MM.1S (cell line): ENCODE results near the gene CCDC6.

ENCODE experiments used
- DNase-seq: peaks from one replicate; pipeline ENCODE4 v3.0.0-alpha.2; 2015
- H2AFZ ChIP-seq: fragments of 300-600 bp; sonication (generic); 2 replicates; pipeline ENCODE4 v1.6.0; 2016; ENCODE audit warnings: antibody characterized with exemption, low read length
- H3F3A ChIP-seq: fragments of 300-600 bp; sonication (generic); 2 replicates; pipeline ENCODE4 v1.6.1; 2016; ENCODE audit warnings: mild to moderate bottlenecking, antibody characterized with exemption, low read length, moderate library complexity, mixed read lengths; ENCODE audit not compliant: insufficient read depth
- H3K27ac ChIP-seq: fragments of 300-600 bp; sonication (generic); 2 replicates; pipeline ENCODE4 v1.5.1; 2016; ENCODE audit warnings: mild to moderate bottlenecking, low read length
- H3K27me3 ChIP-seq: fragments of 300-600 bp; sonication (generic); replicated peaks from 2 replicates; pipeline ENCODE4 v1.6.0; 2016; ENCODE audit warnings: low read length; ENCODE audit not compliant: insufficient read depth
- H3K36me3 ChIP-seq: fragments of 300-600 bp; sonication (generic); replicated peaks from 2 replicates; pipeline ENCODE4 v1.6.1; 2016; ENCODE audit warnings: mild to moderate bottlenecking, low read length, mixed read lengths; ENCODE audit not compliant: insufficient read depth
- H3K4me1 ChIP-seq: fragments of 300-600 bp; sonication (generic); 2 replicates; pipeline ENCODE4 v1.6.1; 2016; ENCODE audit warnings: low read length, mixed read lengths
- H3K4me2 ChIP-seq: fragments of 300-600 bp; sonication (generic); 2 replicates; pipeline ENCODE4 v1.6.0; 2016; ENCODE audit warnings: low read depth, low read length
- H3K4me3 ChIP-seq: fragments of 300-600 bp; sonication (generic); 2 replicates; pipeline ENCODE4 v1.5.1; 2016; ENCODE audit warnings: low read length, mixed read lengths
- H3K79me2 ChIP-seq: fragments of 300-600 bp; sonication (generic); 2 replicates; pipeline ENCODE4 v1.6.1; 2016; ENCODE audit warnings: mixed run types, low read length, mixed read lengths
- H3K9ac ChIP-seq: fragments of 300-600 bp; sonication (generic); 2 replicates; pipeline ENCODE4 v1.6.1; 2016; ENCODE audit warnings: low read length, mixed read lengths
- H3K9me2 ChIP-seq: fragments of 300-600 bp; sonication (generic); replicated peaks from 2 replicates; pipeline ENCODE4 v1.6.1; 2016; ENCODE audit warnings: mild to moderate bottlenecking, low read length, mixed read lengths; ENCODE audit not compliant: insufficient read depth
- H3K9me3 ChIP-seq: fragments of 300-600 bp; sonication (generic); replicated peaks from 2 replicates; pipeline ENCODE4 v1.6.1; 2016; ENCODE audit warnings: mild to moderate bottlenecking, low read length, mixed read lengths; ENCODE audit not compliant: insufficient read depth
- H4K20me1 ChIP-seq: fragments of 300-600 bp; sonication (generic); 2 replicates; pipeline ENCODE4 v1.6.1; 2016; ENCODE audit warnings: mild to moderate bottlenecking, low read length, moderate library complexity, mixed read lengths; ENCODE audit not compliant: insufficient read depth
- EZH2 ChIP-seq: fragments of 300-600 bp; sonication (generic); optimal IDR thresholded peaks from 2 replicates; pipeline ENCODE3; 2017; ENCODE audit warnings: low read depth, mild to moderate bottlenecking, antibody characterized with exemption, low read length, mixed read lengths
- EZH2phosphoT487 ChIP-seq: fragments of 300-600 bp; sonication (generic); IDR thresholded peaks from 2 replicates; pipeline ENCODE4 v1.6.1; 2018; ENCODE audit warnings: antibody characterized with exemption, low read length
- TF ChIP-seq, protein P1 (sequence below): fragments of 300-600 bp; sonication (generic); IDR thresholded peaks from 2 replicates; pipeline ENCODE4 v1.5.1; 2016; ENCODE audit warnings: antibody characterized with exemption, low read length, mixed read lengths

Gene CCDC6

DNA sequence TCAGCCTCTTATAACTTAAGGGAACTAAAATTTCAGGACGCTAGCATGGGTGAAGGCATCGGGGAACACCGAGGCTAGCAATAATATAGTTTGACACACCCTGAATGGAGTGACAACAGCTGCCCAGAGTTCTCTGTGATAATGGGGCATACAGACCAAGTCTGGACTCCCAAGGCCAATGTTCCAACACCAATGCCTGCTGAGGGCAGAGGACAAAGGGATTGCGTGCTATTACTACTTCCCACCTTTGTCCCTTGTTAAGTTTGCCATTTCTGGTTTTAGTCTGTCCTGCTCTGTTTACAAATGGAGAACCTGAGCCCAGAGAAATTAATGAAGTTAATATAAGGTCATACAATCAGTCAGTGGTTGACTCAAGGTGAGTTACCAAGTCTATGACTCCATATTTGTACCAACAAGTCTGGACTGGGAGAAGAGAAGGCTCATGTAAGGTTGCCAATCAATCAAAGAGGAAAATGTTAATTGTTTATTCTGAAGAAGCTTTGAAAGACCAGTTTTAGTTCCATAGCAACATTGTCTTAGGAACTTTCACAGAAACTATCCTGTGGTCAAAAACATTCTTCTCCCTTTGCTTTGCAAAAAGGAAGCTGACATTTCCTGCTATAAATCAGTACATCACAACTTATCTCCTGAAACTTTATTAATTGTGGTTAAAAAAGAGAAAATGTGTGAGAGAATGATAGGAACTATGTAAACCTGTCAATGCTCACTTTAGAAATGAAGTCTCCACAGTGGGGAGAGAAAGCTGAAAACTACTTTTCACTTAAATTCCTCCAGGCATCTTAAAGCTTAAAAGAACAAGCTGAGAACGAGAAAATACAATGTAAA is 74.5 kb downstream of the CCDC6 start:
- Histone ChIP-seq H3K4me3 (no peak overlapping the region), H3K27ac (no peak overlapping the region), H4K20me1 (no peaks in the 10 kb centered on the region), H3K27me3 (no peaks in the 10 kb centered on the region), H3K36me3 (no peaks in the 10 kb centered on the region), H3K9me2 (no peaks in the 10 kb centered on the region), H3K4me2 (no peak overlapping the region), H3K9ac (no peak overlapping the region), H3K9me3 (no peaks in the 10 kb centered on the region), H2AFZ (no peak overlapping the region), H3K4me1 (peaks cover 51% of the 10 kb centered on the region), H3K79me2 (no peaks in the 10 kb centered on the region; the same call in 1 of the 2 replicates), H3F3A (peaks cover 30% of the 10 kb centered on the region)
- no peak for DNase-seq
- TF ChIP-seq EZH2phosphoT487 (no peak), EZH2 (no peak)
- TF ChIP-seq, protein P1, sequence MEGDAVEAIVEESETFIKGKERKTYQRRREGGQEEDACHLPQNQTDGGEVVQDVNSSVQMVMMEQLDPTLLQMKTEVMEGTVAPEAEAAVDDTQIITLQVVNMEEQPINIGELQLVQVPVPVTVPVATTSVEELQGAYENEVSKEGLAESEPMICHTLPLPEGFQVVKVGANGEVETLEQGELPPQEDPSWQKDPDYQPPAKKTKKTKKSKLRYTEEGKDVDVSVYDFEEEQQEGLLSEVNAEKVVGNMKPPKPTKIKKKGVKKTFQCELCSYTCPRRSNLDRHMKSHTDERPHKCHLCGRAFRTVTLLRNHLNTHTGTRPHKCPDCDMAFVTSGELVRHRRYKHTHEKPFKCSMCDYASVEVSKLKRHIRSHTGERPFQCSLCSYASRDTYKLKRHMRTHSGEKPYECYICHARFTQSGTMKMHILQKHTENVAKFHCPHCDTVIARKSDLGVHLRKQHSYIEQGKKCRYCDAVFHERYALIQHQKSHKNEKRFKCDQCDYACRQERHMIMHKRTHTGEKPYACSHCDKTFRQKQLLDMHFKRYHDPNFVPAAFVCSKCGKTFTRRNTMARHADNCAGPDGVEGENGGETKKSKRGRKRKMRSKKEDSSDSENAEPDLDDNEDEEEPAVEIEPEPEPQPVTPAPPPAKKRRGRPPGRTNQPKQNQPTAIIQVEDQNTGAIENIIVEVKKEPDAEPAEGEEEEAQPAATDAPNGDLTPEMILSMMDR: no peak

DNA sequence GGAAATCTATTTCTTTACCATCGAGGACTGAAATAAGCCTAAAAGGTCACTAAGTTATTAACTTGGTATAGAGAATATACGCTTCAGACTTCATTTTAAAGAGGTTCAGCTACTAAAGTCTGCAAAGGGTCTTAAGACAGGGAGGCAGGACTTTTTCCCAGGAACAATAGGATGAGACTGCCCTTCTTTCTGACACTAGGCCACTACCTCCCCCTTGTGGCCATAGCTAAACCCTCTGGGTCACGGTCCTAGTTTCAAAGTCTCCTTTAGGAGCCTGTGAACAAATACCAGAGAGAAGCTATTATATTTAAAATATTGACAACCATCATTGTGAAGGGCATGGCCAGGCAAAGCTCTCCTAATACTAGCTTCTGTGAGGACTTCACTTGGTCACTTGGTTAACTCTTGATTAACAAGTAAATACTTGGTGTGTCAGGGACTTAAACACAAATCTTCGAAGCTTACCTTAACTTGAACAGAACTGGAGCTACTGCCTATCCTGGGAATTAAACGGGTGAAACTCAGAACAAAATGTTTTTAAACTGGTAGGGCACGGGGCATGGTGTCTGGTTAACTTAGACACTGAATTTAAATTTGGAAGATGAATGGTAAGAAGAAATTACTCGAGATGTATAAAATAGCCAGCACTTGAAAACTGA is 75.6 kb downstream of the CCDC6 start:
- Histone ChIP-seq H3K9me3 (no peaks in the 10 kb centered on the region), H2AFZ (no peak overlapping the region), H3K4me1 (peaks cover 42% of the 10 kb centered on the region), H3K79me2 (no peaks in the 10 kb centered on the region; the same call in 1 of the 2 replicates), H3K9ac (no peak overlapping the region), H3K4me2 (no peak overlapping the region), H3K27me3 (no peaks in the 10 kb centered on the region), H3K9me2 (no peaks in the 10 kb centered on the region), H3F3A (peaks cover 26% of the 10 kb centered on the region), H3K4me3 (no peak overlapping the region), H3K36me3 (no peaks in the 10 kb centered on the region), H4K20me1 (no peaks in the 10 kb centered on the region), H3K27ac (no peak overlapping the region)
- peak; percentile 37 for DNase-seq
- TF ChIP-seq EZH2phosphoT487 (no peak), EZH2 (no peak)
- TF ChIP-seq, protein P1: peak; percentile 71

DNA sequence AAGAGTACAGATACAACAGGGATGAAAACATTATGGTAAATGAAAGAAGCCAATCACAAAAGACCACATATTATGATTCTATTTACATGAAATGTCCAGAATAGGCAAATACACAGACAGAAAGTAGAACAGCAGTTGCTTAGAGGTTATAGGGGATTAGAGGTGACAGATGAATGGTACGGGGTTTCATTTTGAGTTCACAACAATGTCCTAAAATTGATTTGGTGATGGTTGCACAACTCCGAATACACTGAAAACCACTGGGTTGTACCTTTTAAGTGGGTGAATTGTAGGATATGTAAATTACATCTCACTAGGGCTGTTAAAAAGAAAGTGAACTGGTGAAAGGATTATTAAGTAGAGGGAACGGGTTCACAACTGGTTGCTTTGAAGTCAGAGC is 76.8 kb downstream of the CCDC6 start:
- H3K79me2 ChIP-seq: peaks cover 4% of the 10 kb centered on the region; the same call in 1 of the 2 replicates
- H3K9ac ChIP-seq: no peak overlapping the region
- H4K20me1 ChIP-seq: no peaks in the 10 kb centered on the region
- H3K27me3 ChIP-seq: no peaks in the 10 kb centered on the region
- no peaks in the 10 kb centered on the region for H3K9me3 ChIP-seq
- TF ChIP-seq EZH2 (no peak), EZH2phosphoT487 (no peak)
- TF ChIP-seq, protein P1: no peak
- peaks cover 30% of the 10 kb centered on the region for H3K4me1 ChIP-seq
- H3K4me3 ChIP-seq: no peak overlapping the region
- H3F3A ChIP-seq: peaks cover 16% of the 10 kb centered on the region; the same call in 1 of the 2 replicates
- no peaks in the 10 kb centered on the region for H3K9me2 ChIP-seq
- no peak for DNase-seq
- H3K4me2 ChIP-seq: no peak overlapping the region
- H2AFZ ChIP-seq: no peak overlapping the region
- H3K27ac ChIP-seq: no peak overlapping the region
- H3K36me3 ChIP-seq: no peaks in the 10 kb centered on the region
